Measurements from ENCODE around the gene LDHB.
A peak's percentile ranks its signal among the peaks of the same experiment; 100 is the strongest.
"Not testable (repeated sequence)": the region's sequence is repeated elsewhere in the genome, so short reads cannot be mapped to it uniquely, and the experiment has no call there.

LDHB gene

DNA sequence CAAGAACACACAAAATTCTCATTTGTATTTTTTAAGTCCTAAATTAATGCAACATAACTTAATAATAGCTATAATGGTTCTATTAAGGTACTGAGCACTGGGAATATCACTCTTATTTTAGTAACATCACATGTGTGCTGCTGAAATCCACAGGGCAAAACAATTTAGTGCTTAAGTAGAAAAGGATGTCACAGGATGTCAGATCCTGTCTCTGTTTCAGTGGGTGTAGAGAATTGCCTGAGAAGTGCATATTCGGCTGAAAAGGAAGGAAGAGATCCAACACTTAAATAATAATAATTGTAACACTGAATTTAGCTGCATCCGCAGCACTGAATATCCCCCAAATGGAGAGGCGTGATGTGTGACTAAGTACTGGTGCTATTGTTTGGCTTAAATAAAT is 8.6 kb downstream of the LDHB start:
- DNase-seq = no peak
- Mint-ChIP-seq H3K27me3 (no peaks in the 10 kb centered on the region), H3K4me1 (peaks cover 84% of the 10 kb centered on the region), H3K4me3 (no peak overlapping the region), H3K9me3 (no peaks in the 10 kb centered on the region), H3K27ac (no peak overlapping the region), H3K36me3 (peaks cover 83% of the 10 kb centered on the region)
- CTCF ChIA-PET = no interaction called here

DNA sequence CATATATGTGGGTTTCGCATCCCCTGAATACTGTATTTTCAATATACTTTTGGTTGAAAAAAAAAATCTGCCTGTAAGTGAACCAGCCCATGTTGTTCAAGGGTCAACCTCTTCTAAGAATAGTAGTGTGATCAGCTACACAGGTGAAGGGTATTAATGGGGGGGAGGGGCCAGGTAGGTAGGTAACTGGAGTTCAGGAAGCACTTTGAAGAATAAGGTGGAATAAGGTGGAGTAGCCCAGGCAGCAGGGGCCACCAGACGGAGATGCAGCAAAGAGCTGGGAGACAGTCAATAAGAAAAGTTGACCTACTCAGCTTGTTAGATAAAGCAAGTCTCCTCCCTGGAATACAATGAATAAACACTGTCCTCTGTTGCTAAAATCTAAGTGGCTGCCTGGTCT is 9.3 kb downstream of the LDHB start:
- Mint-ChIP-seq H3K4me3 (no peak overlapping the region), H3K4me1 (peaks cover 83% of the 10 kb centered on the region), H3K36me3 (peaks cover 83% of the 10 kb centered on the region), H3K27me3 (no peaks in the 10 kb centered on the region), H3K27ac (no peak overlapping the region), H3K9me3 (no peaks in the 10 kb centered on the region)
- CTCF ChIA-PET = no interaction called here
- no peak for DNase-seq

DNA sequence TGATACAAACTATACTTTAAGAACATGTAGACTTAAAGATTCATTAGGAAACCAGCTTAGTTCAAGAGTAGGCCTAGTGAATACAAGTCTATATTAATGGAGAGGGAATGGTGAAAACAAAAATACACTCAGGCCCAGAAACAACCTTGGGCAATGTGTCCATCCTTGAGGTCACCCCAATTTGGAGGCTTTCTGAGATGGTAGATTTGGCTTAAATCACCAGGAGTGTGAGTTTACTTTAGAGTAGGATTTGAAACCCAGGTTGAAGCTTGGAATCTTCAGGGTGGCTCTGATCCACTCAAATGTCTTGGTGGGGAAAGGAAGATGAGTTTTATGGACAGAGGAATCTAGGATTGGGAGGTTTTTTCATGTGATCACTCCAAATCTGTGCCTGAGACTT is 10.5 kb downstream of the LDHB start:
- CTCF ChIA-PET = interaction anchor here (0.8 kb wide), 1 partner anchor 35 kb away, joined by 3 read pairs; no protein-coding TSS in a partner anchor
- Mint-ChIP-seq H3K36me3 (peaks cover 84% of the 10 kb centered on the region), H3K9me3 (no peaks in the 10 kb centered on the region), H3K4me1 (peaks cover 78% of the 10 kb centered on the region), H3K27me3 (no peaks in the 10 kb centered on the region), H3K4me3 (no peak overlapping the region), H3K27ac (peak overlapping the region; percentile 39)
- DNase-seq = no peak

DNA sequence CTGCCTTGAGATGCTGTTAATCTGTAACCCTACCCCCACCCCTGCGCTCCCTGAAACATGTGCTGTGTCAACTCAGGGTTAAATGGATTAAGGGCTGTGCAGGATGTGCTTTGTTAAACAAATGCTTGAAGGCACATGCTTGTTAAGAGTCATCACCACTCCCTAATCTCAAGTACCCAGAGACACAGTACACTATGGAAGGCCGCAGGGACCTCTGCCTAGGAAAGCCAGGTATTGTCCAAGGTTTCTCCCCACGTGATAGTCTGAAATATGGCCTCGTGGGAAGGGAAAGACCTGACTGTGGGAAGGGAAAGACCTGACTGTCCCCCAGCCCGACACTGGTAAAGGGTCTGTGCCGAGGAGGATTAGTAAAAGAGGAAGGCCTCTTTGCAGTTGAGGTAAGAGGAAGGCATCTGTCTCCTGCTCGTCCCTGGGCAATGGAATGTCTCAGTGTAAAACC is 12.6 kb downstream of the LDHB start:
- DNase-seq, H3K4me3 Mint-ChIP-seq, CTCF ChIA-PET, H3K9me3 Mint-ChIP-seq, H3K27me3 Mint-ChIP-seq: not testable (repeated sequence)
- peaks cover 70% of the 10 kb centered on the region for H3K4me1 Mint-ChIP-seq
- H3K36me3 Mint-ChIP-seq = peaks cover 83% of the 10 kb centered on the region
- peak overlapping the region; percentile 4 for H3K27ac Mint-ChIP-seq

DNA sequence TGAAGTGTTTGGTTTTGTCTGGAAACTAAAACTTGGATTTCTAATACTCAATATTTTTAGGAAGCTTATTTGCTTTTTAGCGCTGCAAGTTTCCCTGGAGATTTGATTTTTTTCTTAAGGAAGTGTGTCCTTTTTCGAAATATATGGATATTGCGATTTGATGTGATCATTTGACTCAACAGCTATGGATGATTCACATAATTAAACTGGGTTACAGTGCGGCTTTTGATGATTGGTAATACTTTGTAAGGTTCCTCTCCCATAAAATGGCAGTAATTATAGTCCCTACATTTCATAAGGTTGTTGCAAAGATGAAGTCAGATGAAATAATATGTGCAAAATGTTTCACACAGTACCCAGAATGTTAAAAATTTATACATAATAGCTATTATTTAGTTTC is 13.1 kb downstream of the LDHB start:
- H3K36me3 Mint-ChIP-seq = peaks cover 82% of the 10 kb centered on the region
- no peak for DNase-seq
- peaks cover 68% of the 10 kb centered on the region for H3K4me1 Mint-ChIP-seq
- CTCF ChIA-PET = interaction anchor here (1.1 kb wide), 1 partner anchor 396 kb away, joined by 3 read pairs; no protein-coding TSS in a partner anchor
- H3K27ac Mint-ChIP-seq = no peak overlapping the region
- no peaks in the 10 kb centered on the region for H3K9me3 Mint-ChIP-seq
- no peak overlapping the region for H3K4me3 Mint-ChIP-seq
- no peaks in the 10 kb centered on the region for H3K27me3 Mint-ChIP-seq

DNA sequence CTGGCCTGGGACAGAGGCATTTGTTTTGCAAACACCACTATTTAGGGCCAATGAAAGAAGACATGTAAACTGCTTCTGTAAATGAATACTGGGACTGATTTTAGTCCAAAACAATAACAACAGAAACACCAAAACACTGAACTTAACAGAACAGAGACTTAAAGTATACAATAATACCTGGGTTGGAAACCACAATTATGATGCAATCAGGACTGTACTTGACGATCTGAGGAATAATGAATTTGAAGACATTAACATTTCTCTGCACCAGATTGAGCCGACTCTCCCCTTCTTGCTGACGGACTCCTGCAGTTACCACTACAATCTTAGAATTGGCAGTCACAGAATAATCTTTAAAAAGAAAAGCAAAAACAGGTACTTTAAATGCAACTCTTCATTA is 13.9 kb downstream of the LDHB start:
- DNase-seq = no peak
- CTCF ChIA-PET = interaction anchor here (1.1 kb wide), 1 partner anchor 395 kb away, joined by 3 read pairs; no protein-coding TSS in a partner anchor
- no peak overlapping the region for H3K4me3 Mint-ChIP-seq
- H3K4me1 Mint-ChIP-seq = peaks cover 67% of the 10 kb centered on the region
- H3K9me3 Mint-ChIP-seq = no peaks in the 10 kb centered on the region
- H3K27me3 Mint-ChIP-seq = no peaks in the 10 kb centered on the region
- H3K36me3 Mint-ChIP-seq = peaks cover 84% of the 10 kb centered on the region
- peak overlapping the region; percentile 34 for H3K27ac Mint-ChIP-seq

DNA sequence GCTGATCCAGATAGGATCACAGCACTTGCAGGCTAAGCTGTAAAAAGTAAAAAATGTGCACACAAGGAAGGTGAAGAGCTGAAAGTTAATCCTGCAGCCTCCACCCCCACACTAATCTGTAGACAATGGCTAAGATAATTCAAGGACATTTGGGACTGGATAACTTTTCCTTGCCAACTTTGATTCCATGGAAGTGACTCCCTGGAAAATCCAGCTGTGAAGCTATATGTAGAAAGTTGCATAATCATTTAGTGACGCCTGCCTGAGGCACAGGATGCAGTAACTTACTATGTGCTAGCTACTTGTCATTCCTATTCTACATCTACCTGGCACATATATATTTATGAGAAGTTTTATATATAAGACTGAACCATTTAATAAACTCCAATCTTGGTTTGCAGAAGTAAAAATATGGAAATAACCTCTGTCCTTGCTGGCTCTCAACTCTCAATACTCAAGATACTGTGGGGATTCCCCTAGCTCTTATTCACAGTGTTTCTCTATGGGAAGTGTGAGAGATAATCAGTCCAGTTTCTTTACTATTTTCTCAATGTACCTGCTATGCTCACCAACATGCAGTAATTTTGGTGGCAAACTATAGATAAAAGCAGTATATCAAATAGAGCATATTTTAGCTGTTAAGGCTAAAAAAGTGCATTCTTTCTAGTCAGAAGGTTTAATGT is 14.8 kb downstream of the LDHB start:
- Mint-ChIP-seq H3K9me3 (no peaks in the 10 kb centered on the region), H3K36me3 (peaks cover 85% of the 10 kb centered on the region), H3K27ac (peak overlapping the region; percentile 2), H3K4me1 (peaks cover 63% of the 10 kb centered on the region), H3K4me3 (no peak overlapping the region), H3K27me3 (no peaks in the 10 kb centered on the region)
- CTCF ChIA-PET = interaction anchor here (0.9 kb wide), 1 partner anchor 9 kb away, joined by 3 read pairs; no protein-coding TSS in a partner anchor
- no peak for DNase-seq

DNA sequence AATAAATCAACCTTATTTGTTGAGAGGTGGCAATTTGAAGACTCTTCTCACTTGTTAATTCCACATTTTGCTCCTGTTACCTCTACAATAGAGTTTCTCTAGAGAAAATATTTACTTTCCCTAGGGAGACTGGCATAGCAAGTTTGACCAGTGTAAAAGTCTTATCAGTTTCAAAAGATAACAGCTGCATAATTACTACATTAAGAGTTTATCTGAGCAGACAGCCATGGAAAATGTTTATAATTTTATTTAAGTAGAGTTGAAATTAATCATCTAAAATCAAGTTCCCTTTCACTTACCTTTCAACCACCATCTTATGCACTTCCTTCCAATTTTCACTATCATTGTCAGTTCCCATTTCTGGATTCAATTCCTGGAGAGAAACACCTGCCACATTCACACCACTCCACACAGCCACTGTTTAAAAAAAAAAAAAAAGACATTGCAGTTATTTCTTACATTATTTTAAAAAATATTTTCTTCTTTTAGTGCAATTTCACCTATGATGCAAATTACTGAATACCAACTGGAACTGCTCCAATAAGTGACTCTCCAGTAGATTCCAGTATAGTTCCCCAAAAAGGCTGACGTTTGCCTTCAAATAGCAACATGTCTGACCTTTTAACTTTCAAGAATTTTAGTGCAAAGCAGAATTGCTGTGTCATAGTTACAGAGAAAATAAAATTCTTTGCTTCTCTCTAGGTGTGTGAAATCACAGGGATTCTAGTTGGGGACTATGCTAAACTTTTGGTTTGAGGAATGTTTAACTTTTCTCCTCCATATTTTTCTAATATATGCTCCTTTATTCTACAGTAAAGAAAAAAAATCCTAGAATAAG is 19.4 kb downstream of the LDHB start:
- H3K9me3 Mint-ChIP-seq = no peaks in the 10 kb centered on the region
- H3K4me3 Mint-ChIP-seq = no peak overlapping the region
- peaks cover 44% of the 10 kb centered on the region for H3K4me1 Mint-ChIP-seq
- H3K27ac Mint-ChIP-seq = peak overlapping the region; percentile 5
- H3K36me3 Mint-ChIP-seq = peaks cover 82% of the 10 kb centered on the region
- CTCF ChIA-PET = no interaction called here
- H3K27me3 Mint-ChIP-seq = no peaks in the 10 kb centered on the region
- no peak for DNase-seq

DNA sequence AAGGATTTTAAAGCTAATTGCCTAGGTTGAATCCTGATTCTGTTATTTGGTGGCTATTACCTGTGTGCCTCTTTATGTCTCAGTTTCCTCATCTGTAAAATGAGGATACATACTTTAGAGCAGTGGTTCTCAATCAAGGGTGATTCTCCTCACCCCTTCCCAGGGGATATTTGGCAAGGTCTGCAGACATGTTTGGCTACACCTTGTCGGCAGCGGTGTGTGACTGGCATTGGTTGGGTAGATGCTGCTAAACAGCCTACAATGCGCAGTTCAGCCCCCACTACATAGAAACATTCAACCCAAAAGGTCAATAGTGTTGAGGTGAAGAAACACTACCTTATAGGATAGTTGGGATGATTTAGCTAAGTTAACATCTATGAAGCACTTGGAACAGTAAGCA is 23.4 kb downstream of the LDHB start:
- DNase-seq = no peak
- H3K27me3 Mint-ChIP-seq = no peaks in the 10 kb centered on the region
- no peak overlapping the region for H3K4me3 Mint-ChIP-seq
- peaks cover 24% of the 10 kb centered on the region for H3K4me1 Mint-ChIP-seq
- H3K27ac Mint-ChIP-seq = no peak overlapping the region
- peaks cover 77% of the 10 kb centered on the region for H3K36me3 Mint-ChIP-seq
- CTCF ChIA-PET = interaction anchor here (0.6 kb wide), 1 partner anchor 890 kb away, joined by 3 read pairs; no protein-coding TSS in a partner anchor
- no peaks in the 10 kb centered on the region for H3K9me3 Mint-ChIP-seq

DNA sequence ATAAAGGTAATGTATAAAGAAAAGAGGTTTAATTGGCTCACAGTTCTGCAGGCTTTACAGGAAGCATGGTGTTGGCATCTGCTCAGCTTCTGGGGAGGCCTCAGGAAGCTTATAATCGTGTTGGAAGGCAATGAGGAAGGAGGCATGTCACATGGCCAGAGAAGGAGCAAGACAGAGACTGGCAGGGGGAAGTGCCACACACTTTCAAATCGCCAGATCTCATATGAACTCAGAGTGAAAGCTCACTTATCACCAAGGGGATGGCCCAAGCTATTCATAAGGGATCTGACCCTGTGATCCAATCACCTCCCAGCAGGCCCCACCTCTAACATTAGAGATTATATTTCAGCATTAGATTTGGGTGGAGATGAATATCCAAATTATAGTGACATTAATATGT is 26.3 kb downstream of the LDHB start:
- H3K36me3 Mint-ChIP-seq = peaks cover 62% of the 10 kb centered on the region
- peaks cover 1% of the 10 kb centered on the region for H3K9me3 Mint-ChIP-seq
- no peak overlapping the region for H3K4me3 Mint-ChIP-seq
- H3K27ac Mint-ChIP-seq = no peak overlapping the region
- CTCF ChIA-PET = no interaction called here
- H3K4me1 Mint-ChIP-seq = peaks cover 11% of the 10 kb centered on the region
- DNase-seq = no peak
- H3K27me3 Mint-ChIP-seq = no peaks in the 10 kb centered on the region

DNA sequence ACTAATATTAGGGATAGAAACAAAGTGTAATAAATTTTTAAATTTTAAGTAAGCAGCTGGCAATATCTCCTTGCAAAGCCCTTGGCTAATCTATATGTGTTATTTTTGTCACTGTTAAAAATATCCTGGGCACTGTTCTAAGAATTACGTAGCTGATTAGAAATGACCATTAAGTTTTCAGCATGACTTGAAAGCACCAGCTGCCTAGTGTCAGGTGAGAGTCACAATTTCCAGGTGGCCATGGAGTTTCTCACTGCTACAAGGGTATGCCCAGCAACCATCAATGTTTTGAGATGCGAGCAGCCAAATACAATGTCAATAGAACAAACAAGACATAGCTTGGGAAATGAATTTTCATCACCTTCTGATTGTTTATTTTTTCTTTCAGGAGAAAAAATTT is 29.7 kb downstream of the LDHB start:
- Mint-ChIP-seq H3K27me3 (no peaks in the 10 kb centered on the region), H3K4me3 (no peak overlapping the region), H3K36me3 (peaks cover 48% of the 10 kb centered on the region), H3K27ac (no peak overlapping the region), H3K4me1 (peaks cover 6% of the 10 kb centered on the region), H3K9me3 (peaks cover 11% of the 10 kb centered on the region)
- CTCF ChIA-PET = interaction anchor here (0.7 kb wide), 1 partner anchor 52 kb away, joined by 3 read pairs; no protein-coding TSS in a partner anchor
- DNase-seq = no peak

DNA sequence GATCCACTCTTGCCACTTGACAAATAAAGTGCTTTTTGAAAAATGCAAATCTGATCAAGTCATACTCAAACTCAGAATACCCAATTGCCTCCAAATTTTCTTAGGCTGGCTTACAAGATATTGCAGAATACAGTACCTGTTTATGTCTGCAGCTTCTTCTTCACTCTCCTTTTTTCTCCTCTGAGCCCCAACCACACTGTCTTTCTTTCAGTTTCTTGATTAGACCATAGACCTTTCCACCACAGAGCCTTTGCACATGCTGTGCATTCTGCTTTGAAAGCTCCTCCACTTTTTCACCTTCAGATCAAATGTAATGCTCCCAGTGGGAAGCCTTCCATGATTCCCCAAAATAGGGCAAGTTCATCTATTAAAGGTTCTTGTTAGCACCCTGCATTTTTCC is 39.1 kb downstream of the LDHB start:
- no peak for DNase-seq
- peaks cover 4% of the 10 kb centered on the region for H3K9me3 Mint-ChIP-seq
- H3K27ac Mint-ChIP-seq = no peak overlapping the region
- CTCF ChIA-PET = no interaction called here
- no peak overlapping the region for H3K4me3 Mint-ChIP-seq
- H3K36me3 Mint-ChIP-seq = peaks cover 18% of the 10 kb centered on the region
- H3K27me3 Mint-ChIP-seq = no peaks in the 10 kb centered on the region
- peaks cover 53% of the 10 kb centered on the region for H3K4me1 Mint-ChIP-seq

DNA sequence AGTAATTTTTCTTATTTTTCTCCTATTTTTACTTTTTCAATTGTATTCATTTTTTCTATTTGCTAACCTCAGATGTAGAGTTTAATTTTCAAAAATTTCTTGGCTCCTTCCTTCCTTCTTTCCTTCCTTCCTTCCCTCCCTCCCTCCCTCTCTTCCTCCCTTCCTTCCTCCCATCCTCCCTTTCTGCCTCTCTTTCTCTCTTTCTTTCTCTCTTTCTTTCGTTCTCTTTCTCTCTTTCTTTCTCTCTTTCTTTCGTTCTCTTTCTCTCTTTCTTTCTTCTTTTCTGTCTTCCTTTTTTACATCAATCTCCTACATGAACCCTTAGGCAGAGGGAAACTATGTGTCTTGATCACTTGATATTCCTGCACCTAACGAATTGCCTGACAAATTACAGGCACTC is 40.6 kb downstream of the LDHB start:
- CTCF ChIA-PET = no interaction called here
- H3K4me1 Mint-ChIP-seq = peaks cover 68% of the 10 kb centered on the region

DNA sequence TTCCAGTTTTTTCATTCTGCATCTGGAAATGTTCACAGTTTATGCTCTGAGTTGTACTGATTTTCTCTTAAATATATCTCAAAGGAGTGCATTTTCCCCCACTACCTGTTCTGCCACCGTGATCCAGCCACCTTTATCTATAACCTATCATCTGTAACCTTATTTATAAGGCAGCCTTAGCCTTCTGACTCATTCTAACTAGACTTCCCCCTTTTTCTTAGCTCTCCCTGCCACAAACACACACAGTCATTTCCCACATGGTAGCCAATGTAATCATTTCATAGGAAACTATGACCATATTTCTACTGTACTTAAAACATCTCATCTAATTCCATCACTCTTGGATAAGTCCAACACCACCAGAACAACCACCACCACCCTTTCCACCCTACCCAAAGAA is 42.2 kb downstream of the LDHB start:
- CTCF ChIA-PET = no interaction called here
- DNase-seq = no peak
- peak overlapping the region; percentile 75 for H3K27ac Mint-ChIP-seq
- H3K9me3 Mint-ChIP-seq = peaks cover 2% of the 10 kb centered on the region
- no peaks in the 10 kb centered on the region for H3K27me3 Mint-ChIP-seq
- peaks cover 69% of the 10 kb centered on the region for H3K4me1 Mint-ChIP-seq
- peaks cover 22% of the 10 kb centered on the region for H3K36me3 Mint-ChIP-seq
- H3K4me3 Mint-ChIP-seq = peak overlapping the region; percentile 0

More for the DNA sequence above, 40.6 kb downstream of the LDHB start:
- H3K27me3 Mint-ChIP-seq = no peaks in the 10 kb centered on the region
- DNase-seq = no peak
- peaks cover 4% of the 10 kb centered on the region for H3K9me3 Mint-ChIP-seq
- peaks cover 22% of the 10 kb centered on the region for H3K36me3 Mint-ChIP-seq
- H3K4me3 Mint-ChIP-seq = no peak overlapping the region
- H3K27ac Mint-ChIP-seq = peak overlapping the region; percentile 29

DNA sequence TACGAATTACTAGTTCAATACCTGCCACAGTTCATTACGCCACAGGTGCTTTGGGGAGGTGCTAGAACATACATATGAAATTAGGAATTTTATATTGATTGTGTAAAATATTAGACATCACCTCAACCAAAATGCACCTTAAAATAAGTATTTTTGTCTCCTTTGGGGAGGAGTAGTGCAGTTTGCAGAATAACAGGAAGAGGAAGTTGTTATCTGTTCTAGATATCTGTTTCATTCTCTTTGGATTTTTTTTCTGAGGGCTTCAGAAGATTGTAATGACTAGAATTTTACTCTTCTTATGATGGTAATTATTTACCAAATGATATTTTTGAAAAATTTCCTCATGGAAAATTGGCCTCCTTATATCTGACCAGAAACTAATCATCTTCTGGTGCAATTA is 43.1 kb downstream of the LDHB start:
- H3K4me3 Mint-ChIP-seq = peak overlapping the region; percentile 44
- peaks cover 22% of the 10 kb centered on the region for H3K36me3 Mint-ChIP-seq
- peak overlapping the region; percentile 75 for H3K27ac Mint-ChIP-seq
- H3K27me3 Mint-ChIP-seq = no peaks in the 10 kb centered on the region
- CTCF ChIA-PET = no interaction called here
- H3K9me3 Mint-ChIP-seq = peaks cover 2% of the 10 kb centered on the region
- no peak for DNase-seq
- peaks cover 65% of the 10 kb centered on the region for H3K4me1 Mint-ChIP-seq

Data from activated naive CD4-positive, alpha-beta T cell treated with anti-CD3 and anti-CD28 coated beads, Interleukin-2, amount 10 ng/mL, durations not matched to agents 7 days and 5 days (primary cell).